Measurements from ENCODE around the gene PLEKHA7. TPM values are rescaled to one million over a fixed set of nuclear protein-coding genes. Genes with fewer than 3 reads are reported as not detected.

The PLEKHA7 gene
- total and polyA plus RNA-seq, 2 of the 13 experiments (the other 11 are each of a cell fraction or from before 2014, with no cell fraction given) = 17.5 to 18.7 TPM

- no peaks in the 10 kb centered on the region for H3K79me2 ChIP-seq (ENCODE audit: insufficient read depth, low read length)
- BruUV-seq (replicated peaks) = no TSS peak
- POLR2A ChIA-PET = no interaction called here
- H4K20me1 ChIP-seq (ENCODE audit: insufficient read depth, low read length) = no peaks in the 10 kb centered on the region
- ATAC-seq (peak; percentile 66), DNase-seq (ENCODE audit: low spot score) (no peak), FAIRE-seq (no peak)
- no peak overlapping the region for H3K9ac ChIP-seq (ENCODE audit: insufficient read depth, low read depth, low read length)
- no peak overlapping the region for H3K4me2 ChIP-seq (ENCODE audit: low read depth, low read length)
- H3K27ac ChIP-seq (ENCODE audit: extremely low read length, insufficient read depth, low read length) = no peak overlapping the region
- H3K9me3 ChIP-seq (ENCODE audit: low read length) = no peaks in the 10 kb centered on the region
- intact Hi-C loops (cut with micrococcal nuclease; ENCODE audit: unreplicated experiment) = no loop called here
- H3K36me3 ChIP-seq (replicated peaks in 1 of 2; ENCODE audit: control insufficient read depth in 1 of 2, insufficient read depth in 2 of 2, low read length in 2 of 2) = no peaks in the 10 kb centered on the region; a peak in 1 of 5 replicates
- no peaks in the 10 kb centered on the region for H3K27me3 ChIP-seq (ENCODE audit: control insufficient read depth in 1 of 2, insufficient read depth in 2 of 2, low read length in 2 of 2)
- CTCF ChIA-PET (ENCODE audit: low intra/inter-chr PET ratio, low total read pairs) = interaction anchor here (1.1 kb wide), 1 partner anchor 63 kb away, joined by 3 read pairs; no protein-coding TSS in a partner anchor
- H2AFZ ChIP-seq (ENCODE audit: low read length) = no peak overlapping the region
- no peaks in the 10 kb centered on the region for H3K4me1 ChIP-seq (ENCODE audit: insufficient read depth, low read length)
- WGBS (ENCODE audit: low lambda C conversion rate) = 98% methylated on average over 3 of the region's 3 CpGs
- no peak for TF ChIP-seq CENPT (CRISPR knock-in tag; IDR thresholded peaks at IDR 0.05; ENCODE audit: low read depth)
- no peak for TF ChIP-seq HOXA9 (CRISPR knock-in tag; IDR thresholded peaks at IDR 0.05; ENCODE audit: borderline replicate concordance)
- TF ChIP-seq KDM2A (CRISPR knock-in tag; IDR thresholded peaks at IDR 0.05; ENCODE audit: borderline replicate concordance, low read depth) = no peak
- no peak for TF ChIP-seq FOXM1 (CRISPR knock-in tag; IDR thresholded peaks at IDR 0.05)
- TF ChIP-seq SMC3 (IDR thresholded peaks at IDR 0.05; ENCODE audit: low read length) = peak; percentile 16; the same call in 1 of the 2 replicates
- TF ChIP-seq ZNF740 (CRISPR knock-in tag; IDR thresholded peaks at IDR 0.05) = no peak
- no peak overlapping the region for H3K4me3 ChIP-seq (replicated peaks in 1 of 3; ENCODE audit: insufficient read depth in 1 of 3, low read depth in 2 of 3, low read length in 3 of 3)
- in situ Hi-C loops (cut with HindIII; ENCODE audit: extremely low pct_ligation_motif_present, low pct_unique_long_range_greater_than_20kb) = no loop called here
These were observed 131.0 kb downstream of the PLEKHA7 start for GRCh38 chr11:16883174-16883573.

GRCh38 chr11:16881766-16882165 lies 132.4 kb downstream of the PLEKHA7 start:
- in situ Hi-C loops (cut with HindIII; ENCODE audit: extremely low pct_ligation_motif_present, low pct_unique_long_range_greater_than_20kb) = no loop called here
- no peak overlapping the region for H3K4me2 ChIP-seq (ENCODE audit: low read depth, low read length)
- no peaks in the 10 kb centered on the region for H4K20me1 ChIP-seq (ENCODE audit: insufficient read depth, low read length)
- WGBS (ENCODE audit: low lambda C conversion rate) = 93% methylated on average over 3 of the region's 3 CpGs
- no peak overlapping the region for H3K9ac ChIP-seq (ENCODE audit: insufficient read depth, low read depth, low read length)
- ChIA-PET POLR2A (no interaction called here), CTCF (ENCODE audit: low intra/inter-chr PET ratio, low total read pairs) (no interaction called here)
- H3K79me2 ChIP-seq (ENCODE audit: insufficient read depth, low read length) = no peaks in the 10 kb centered on the region
- peaks cover 2% of the 10 kb centered on the region; the same call in 1 of the 2 replicates for H3K4me1 ChIP-seq (ENCODE audit: insufficient read depth, low read length)
- ATAC-seq (no peak), DNase-seq (ENCODE audit: low spot score) (no peak), FAIRE-seq (no peak)
- H3K36me3 ChIP-seq (replicated peaks in 1 of 2; ENCODE audit: control insufficient read depth in 1 of 2, insufficient read depth in 2 of 2, low read length in 2 of 2) = no peaks in the 10 kb centered on the region; a peak in 1 of 5 replicates
- H3K9me3 ChIP-seq (ENCODE audit: low read length) = no peaks in the 10 kb centered on the region
- BruUV-seq (replicated peaks) = no TSS peak
- H3K4me3 ChIP-seq (replicated peaks in 1 of 3; ENCODE audit: insufficient read depth in 1 of 3, low read depth in 2 of 3, low read length in 3 of 3) = no peak overlapping the region
- intact Hi-C loops (cut with micrococcal nuclease; ENCODE audit: unreplicated experiment) = no loop called here
- no peak overlapping the region for H3K27ac ChIP-seq (ENCODE audit: extremely low read length, insufficient read depth, low read length)
- H2AFZ ChIP-seq (ENCODE audit: low read length) = no peak overlapping the region
- H3K27me3 ChIP-seq (ENCODE audit: control insufficient read depth in 1 of 2, insufficient read depth in 2 of 2, low read length in 2 of 2) = no peaks in the 10 kb centered on the region
- TF ChIP-seq HMGXB4 (CRISPR knock-in tag; IDR thresholded peaks at IDR 0.05; ENCODE audit: borderline replicate concordance in 1 of 2, low read depth in 1 of 2) (no peak), ERF (CRISPR knock-in tag; IDR thresholded peaks at IDR 0.05) (no peak), EED (CRISPR knock-in tag; IDR thresholded peaks at IDR 0.05) (no peak)
